K562 (cell line): ENCODE results near the gene CRYZL1. TPM values are rescaled to one million over a fixed set of nuclear protein-coding genes. Genes with fewer than 3 reads are reported as not detected.

Experiments
- ATAC-seq: fragments of 200-7000 bp; cut with Tn5 transposase; 3 replicates; pipeline ENCODE4 v1.9.1; 2020; ENCODE audit warnings: moderate library complexity
- BruUV-seq: library from RNA; stranded (reverse); fragments of 400-500 nt; replicated peaks from 2 replicates; lab custom pipeline; 2021; lab: Mats Ljungman, UMichigan
- CTCF ChIA-PET: fragments of 300-600 bp; formaldehyde crosslinking; extraction: SDS; loops from one replicate; lab custom pipeline; 2021; ENCODE audit warnings: low intra/inter-chr PET ratio; lab: Yijun Ruan, JAX
- POLR2A ChIA-PET: fragments of 300-600, 350-650 bp; sonication (Branson Sonifier 250); formaldehyde crosslinking; extraction: SDS; loops from one replicate; lab custom pipeline; 2021; ENCODE audit warnings: antibody characterized with exemption, inconsistent platforms; lab: Yijun Ruan, JAX
- DNase-seq, 4 experiments: peaks; one replicate each; pipeline versions ENCODE4 v3.0.0 to v3.0.0-alpha.2; 2011 to 2018; ENCODE audit warnings: low spot score in 3 of 4, mixed read lengths in 3 of 4; ENCODE audit errors: extremely low read depth in 1 of 4
- FAIRE-seq: peaks from 2 replicates; lab custom pipeline; 2011; peaks lifted over from hg19 to GRCh38; lab: Jason Lieb, UNC
- H2AFZ ChIP-seq: 2 replicates; pipeline ENCODE4 v1.6.0; 2011; ENCODE audit warnings: low read depth, low read length, control low read depth, inconsistent platforms
- H3K27ac ChIP-seq: fragments of 200-600 bp; 3 replicates; pipeline ENCODE4 v1.8.0; 2011; ENCODE audit warnings: low read depth, mild to moderate bottlenecking, control low read depth, inconsistent platforms, low read length, moderate library complexity, mixed read lengths; ENCODE audit errors: extremely low read depth
- H3K27me3 ChIP-seq, 2 experiments: fragments of 300-600 bp in 1 of 2; 2 replicates in 1 of 2; 3 replicates in 1 of 2; pipeline versions ENCODE4 v1.6.0 to v1.8.0; 2011; ENCODE audit warnings: inconsistent platforms in 2 of 2, low read length in 2 of 2, mild to moderate bottlenecking in 1 of 2, mixed read lengths in 1 of 2, moderate library complexity in 1 of 2; ENCODE audit not compliant: control insufficient read depth in 2 of 2, insufficient read depth in 2 of 2
- H3K36me3 ChIP-seq: fragments of 300-600 bp; 3 replicates; pipeline ENCODE4 v1.8.0; 2011; ENCODE audit warnings: mild to moderate bottlenecking, low read length, inconsistent platforms; ENCODE audit not compliant: control insufficient read depth, insufficient read depth
- H3K4me1 ChIP-seq, 2 experiments: fragments of 200-600 bp in 1 of 2; replicated peaks in 1 of 2; 2 replicates in 1 of 2; 3 replicates in 1 of 2; pipeline versions ENCODE4 v1.5.1 to v1.8.0; 2011; ENCODE audit warnings: inconsistent platforms in 2 of 2, low read length in 2 of 2, mild to moderate bottlenecking in 1 of 2, mixed read lengths in 1 of 2, moderate library complexity in 1 of 2; ENCODE audit not compliant: control insufficient read depth in 2 of 2, insufficient read depth in 2 of 2
- H3K4me2 ChIP-seq: 2 replicates; pipeline ENCODE4 v1.6.1; 2011; ENCODE audit warnings: low read length, control low read depth, inconsistent platforms, mixed read lengths; ENCODE audit not compliant: insufficient read depth
- H3K4me3 ChIP-seq: fragments of 200-600 bp; sonication (generic), shearing (Covaris generic); 2 replicates; pipeline ENCODE4 v1.5.1; 2016; ENCODE audit warnings: control low read depth, inconsistent platforms
- H3K79me2 ChIP-seq: fragments of 200-600 bp; 3 replicates; pipeline ENCODE4 v1.8.0; 2011; ENCODE audit warnings: low read length, inconsistent platforms; ENCODE audit not compliant: control insufficient read depth, insufficient read depth
- H3K9ac ChIP-seq, 2 experiments: 2 replicates each; pipeline versions ENCODE4 v1.6.0 to v1.6.1; 2011; ENCODE audit warnings: low read depth in 2 of 2, low read length in 2 of 2, control low read depth in 1 of 2, inconsistent platforms in 1 of 2, mild to moderate bottlenecking in 1 of 2, mixed read lengths in 1 of 2; ENCODE audit not compliant: insufficient read depth in 1 of 2
- H3K9me1 ChIP-seq: one replicate; pipeline ENCODE4 v1.6.0; 2011; ENCODE audit warnings: inconsistent platforms, mild to moderate bottlenecking, low read length, moderate library complexity; ENCODE audit not compliant: control insufficient read depth, insufficient read depth
- H3K9me3 ChIP-seq: replicated peaks from 2 replicates; pipeline ENCODE4 v1.5.1; 2011; ENCODE audit warnings: low read depth, low read length, inconsistent platforms; ENCODE audit not compliant: control insufficient read depth, insufficient read depth
- H4K20me1 ChIP-seq: replicated peaks from 2 replicates; pipeline ENCODE4 v1.6.1; 2011; ENCODE audit warnings: low read length, inconsistent platforms, mixed read lengths; ENCODE audit not compliant: control insufficient read depth, insufficient read depth
- GATAD2B ChIP-seq: fragments of 450-650 bp; IDR thresholded peaks from 2 replicates; pipeline ENCODE4 v1.6.1; 2017; ENCODE audit warnings: mild to moderate bottlenecking, borderline replicate concordance
- HDAC8 ChIP-seq: fragments of 450-650 bp; IDR thresholded peaks from 2 replicates; pipeline ENCODE4 v1.6.1; 2016; ENCODE audit warnings: mild to moderate bottlenecking, missing genetic modification characterization, moderate library complexity, missing compliant biosample characterization
- KLF16 ChIP-seq: IDR thresholded peaks from 2 replicates; pipeline ENCODE4 v1.6.1; 2016; ENCODE audit warnings: antibody characterized with exemption
- MBD1 ChIP-seq: fragments of 250-450 bp; sonication (Bioruptor Pico); IDR thresholded peaks from 2 replicates; pipeline ENCODE4 v1.8.0; 2022; ENCODE audit warnings: inconsistent platforms
- MTF1 ChIP-seq: fragments of 250-450 bp; sonication (Bioruptor Pico); IDR thresholded peaks from 2 replicates; pipeline ENCODE4 v1.9.0; 2021; ENCODE audit warnings: moderate library complexity, mild to moderate bottlenecking, inconsistent platforms, borderline replicate concordance
- NCOA1 ChIP-seq: fragments of 450-650 bp; IDR thresholded peaks from 2 replicates; pipeline ENCODE4 v1.6.1; 2016; ENCODE audit warnings: low read depth
- RFX5 ChIP-seq: IDR thresholded peaks from 2 replicates; pipeline ENCODE4 v1.6.1; 2011; ENCODE audit warnings: low read depth, mild to moderate bottlenecking, improper control_type of control experiment, low read length
- ZMIZ1 ChIP-seq, 2 experiments: fragments of 150-350 bp in 1 of 2; IDR thresholded peaks; 2 replicates each; pipeline ENCODE4 v1.6.1; 2012 to 2016; ENCODE audit warnings: low read depth in 2 of 2, low read length in 2 of 2, mild to moderate bottlenecking in 1 of 2, moderate library complexity in 1 of 2
- ZNF184 ChIP-seq: sonication (generic); formaldehyde crosslinking; IDR thresholded peaks from 2 replicates; pipeline ENCODE4 v1.5.0; 2020; ENCODE audit warnings: missing genetic modification reagents
- ZSCAN29 ChIP-seq: fragments of 450-650 bp; IDR thresholded peaks from 2 replicates; pipeline ENCODE4 v1.6.1; 2017
- WGBS: fragments of 100-300 bp; shearing (Covaris generic); methylation state at CpG from one replicate; pipeline ENCODE4 v1.1.6; 2016; ENCODE audit warnings: low coverage, mixed read lengths; ENCODE audit not compliant: insufficient coverage; ENCODE audit errors: missing lambda C conversion rate; 5-methylcytosine and 5-hydroxymethylcytosine counted together
- in situ Hi-C: fragments of 300-500 bp; cut with MboI; formaldehyde crosslinking; loops from 4 replicates; pipeline ENCODE4 v1.15.0; 2018; ENCODE audit warnings: inconsistent platforms, mixed read lengths
- intact Hi-C: fragments of 100-400 bp; cut with micrococcal nuclease; formaldehyde crosslinking; loops from 2 replicates; pipeline ENCODE4 v1.14.2; 2022
- polyA plus RNA-seq, 8 experiments: library from polyadenylated mRNA; depleted of rRNA in 4 of 8; stranded (reverse) in 5 of 8; unstranded in 3 of 8; fragments of >200 nt; fragmentation: Nextera tagmentation in 2 of 8; fragmentation: Illumina TruSeq in 1 of 8; extraction: Ambion mirVana in 2 of 8; extraction: Trizol in 1 of 8; gene quantifications; 2 replicates each; pipeline versions ENCODE4 v1.2.1 to v1.2.3, GENCODE V29; 2011 to 2014; ENCODE audit warnings: inconsistent platforms in 1 of 8, missing spikeins in 1 of 8
- total RNA-seq, 7 experiments: library from RNA; depleted of rRNA in 6 of 7; stranded (reverse); fragments of >200 nt in 6 of 7; fragmentation: Illumina TruSeq in 2 of 7; extraction: Trizol in 2 of 7; gene quantifications; 2 replicates each; pipeline versions ENCODE4 v1.2.1 to v1.2.3, GENCODE V29; 2011 to 2021; ENCODE audit warnings: low replicate concordance in 1 of 7

The CRYZL1 gene
- total and polyA plus RNA-seq, 9 of the 15 experiments (the other 6 are each of a cell fraction or from before 2014, with no cell fraction given), result 19.9 to 98.2 (median 39.2) TPM

GRCh38 chr21:33686386-33686785 is 44.8 kb upstream of the CRYZL1 start:
- peaks cover 0 to 17% of the 10 kb centered on the region in 2 experiments; a peak in 3 of 5 replicates for H3K4me1 ChIP-seq
- no peaks in the 10 kb centered on the region for H3K9me3 ChIP-seq
- no TSS peak for BruUV-seq
- no peak for DNase-seq
- H3K36me3 ChIP-seq, result no peaks in the 10 kb centered on the region
- CTCF ChIA-PET, result no interaction called here
- WGBS, result 17% methylated on average over 3 of the region's 3 CpGs
- H4K20me1 ChIP-seq, result no peaks in the 10 kb centered on the region
- TF ChIP-seq MBD1 (CRISPR knock-in tag), result no peak
- no peak for TF ChIP-seq RFX5
- no peak for TF ChIP-seq ZMIZ1 (IDR thresholded peaks at IDR 0.05; ENCODE audit: low read depth in 2 of 2, low read length in 2 of 2)
- TF ChIP-seq KLF16, result no peak
- TF ChIP-seq ZSCAN29, result no peak
- no peak for TF ChIP-seq GATAD2B
- no peak for TF ChIP-seq HDAC8
- no peak for TF ChIP-seq ZNF184 (CRISPR knock-in tag)
- no peak for TF ChIP-seq MTF1 (CRISPR knock-in tag)
- no peak for TF ChIP-seq NCOA1
- no peaks in the 10 kb centered on the region for H3K9me1 ChIP-seq
- no peak overlapping the region for H3K9ac ChIP-seq
- ATAC-seq, result no peak
- in situ Hi-C loops (no loop called here), intact Hi-C loops (no loop called here)
- peaks cover 4% of the 10 kb centered on the region in 2 experiments; a peak in 1 of 5 replicates for H3K27me3 ChIP-seq
- no peak overlapping the region for H3K27ac ChIP-seq
- no peak overlapping the region for H3K4me2 ChIP-seq
- POLR2A ChIA-PET, result interaction anchor here (0.6 to 1.7 kb wide), 2 partner anchors 9 to 41 kb away, joined by 3 to 5 read pairs; no protein-coding TSS in a partner anchor
- no peak for FAIRE-seq
- H3K4me3 ChIP-seq, result no peak overlapping the region
- H3K79me2 ChIP-seq, result no peaks in the 10 kb centered on the region
- no peak overlapping the region for H2AFZ ChIP-seq
